Keratinocyte (primary cell): Measurements from ENCODE around the gene OR2L8. TPM values are rescaled to one million over a fixed set of nuclear protein-coding genes. Genes with fewer than 3 reads are reported as not detected.

Experiments used
- DNase-seq: peaks from one replicate; pipeline ENCODE4 v3.0.0-alpha.2; 2011; ENCODE audit warnings: low read depth, missing footprints, low spot score
- FAIRE-seq: peaks from 2 replicates; lab custom pipeline; 2011; peaks lifted over from hg19 to GRCh38; lab: Jason Lieb, UNC
- H2AFZ ChIP-seq: 2 replicates; pipeline ENCODE4 v1.6.0; 2012; ENCODE audit warnings: low read length, control low read depth, inconsistent platforms; ENCODE audit not compliant: control insufficient read depth
- H3K27ac ChIP-seq: 2 replicates; pipeline ENCODE4 v1.5.1; 2011; ENCODE audit warnings: low read length; ENCODE audit not compliant: control insufficient read depth, insufficient read depth
- H3K27me3 ChIP-seq: 3 replicates; pipeline ENCODE4 v1.6.0; 2011; ENCODE audit warnings: low read length; ENCODE audit not compliant: control insufficient read depth, insufficient read depth; ENCODE audit errors: extremely low read depth
- H3K36me3 ChIP-seq, 2 experiments: 2 replicates in 1 of 2; 3 replicates in 1 of 2; pipeline ENCODE4 v1.5.1; 2011; ENCODE audit warnings: low read length in 2 of 2, mild to moderate bottlenecking in 1 of 2; ENCODE audit not compliant: control insufficient read depth in 2 of 2, insufficient read depth in 2 of 2; ENCODE audit errors: extremely low read depth in 1 of 2
- H3K4me1 ChIP-seq: 3 replicates; pipeline ENCODE4 v1.5.1; 2011; ENCODE audit warnings: low read length; ENCODE audit not compliant: control insufficient read depth, insufficient read depth; ENCODE audit errors: extremely low read depth
- H3K4me2 ChIP-seq: 3 replicates; pipeline ENCODE4 v1.6.0; 2011; ENCODE audit warnings: low read depth, low read length; ENCODE audit not compliant: control insufficient read depth, insufficient read depth; ENCODE audit errors: extremely low read depth
- H3K4me3 ChIP-seq, 3 experiments: fragments of 200-600 bp in 1 of 3; sonication (generic) in 1 of 3; 2 replicates in 2 of 3; 3 replicates in 1 of 3; pipeline ENCODE4 v1.5.1; 2011 to 2016; ENCODE audit warnings: low read length in 3 of 3, mild to moderate bottlenecking in 3 of 3, control low read depth in 2 of 3, inconsistent platforms in 1 of 3, low read depth in 1 of 3, mixed read lengths in 1 of 3, mixed run types in 1 of 3, moderate library complexity in 1 of 3; ENCODE audit not compliant: control insufficient read depth in 2 of 3, insufficient read depth in 2 of 3; ENCODE audit errors: extremely low read depth in 1 of 3
- H3K79me2 ChIP-seq: 2 replicates; pipeline ENCODE4 v1.6.0; 2012; ENCODE audit warnings: low read length; ENCODE audit not compliant: control insufficient read depth, insufficient read depth
- H3K9ac ChIP-seq: 3 replicates; pipeline ENCODE4 v1.6.0; 2011; ENCODE audit warnings: low read length; ENCODE audit not compliant: control insufficient read depth, insufficient read depth; ENCODE audit errors: extremely low read depth
- H3K9me1 ChIP-seq: 3 replicates; pipeline ENCODE4 v1.6.0; 2011; ENCODE audit warnings: low read length; ENCODE audit not compliant: control insufficient read depth, insufficient read depth; ENCODE audit errors: extremely low read depth
- H3K9me3 ChIP-seq: 2 replicates; pipeline ENCODE4 v1.5.1; 2012; ENCODE audit warnings: low read depth, low read length; ENCODE audit not compliant: control insufficient read depth
- H4K20me1 ChIP-seq: 3 replicates; pipeline ENCODE4 v1.6.0; 2011; ENCODE audit warnings: low read length; ENCODE audit not compliant: control insufficient read depth, insufficient read depth; ENCODE audit errors: extremely low read depth
- EZH2 ChIP-seq: IDR thresholded peaks from one replicate; pipeline ENCODE4 v1.6.1; 2012; ENCODE audit warnings: inconsistent platforms, mild to moderate bottlenecking, low read length, moderate library complexity
- dilution Hi-C: fragments of 300-500 bp; cut with MboI; formaldehyde crosslinking; loops from one replicate; pipeline ENCODE4 v1.7.0; 2020; ENCODE audit warnings: low sequenced_read_pairs; ENCODE audit not compliant: extremely low pct_ligation_motif_present
- polyA plus RNA-seq, 5 experiments: library from polyadenylated mRNA; depleted of rRNA in 3 of 5; stranded (reverse) in 3 of 5; stranded (forward) in 1 of 5; unstranded in 1 of 5; fragments of >200 nt; gene quantifications; 1 replicate in 1 of 5; 2 replicates in 3 of 5; 3 replicates in 1 of 5; pipeline versions ENCODE4 v1.2.1 to v1.2.3, GENCODE V29; 2011 to 2012; ENCODE audit warnings: missing spikeins in 2 of 5, low read depth in 1 of 5, low replicate concordance in 1 of 5
- TF ChIP-seq, protein P1 (sequence below), 3 experiments: IDR thresholded peaks in 1 of 3; conservative IDR thresholded peaks in 1 of 3; optimal IDR thresholded peaks in 1 of 3; 2 replicates in 2 of 3; 3 replicates in 1 of 3; pipeline versions ENCODE3 to v1.5.1; 2011; ENCODE audit warnings: low read length in 3 of 3, mild to moderate bottlenecking in 3 of 3, moderate library complexity in 2 of 3, control low read depth in 1 of 3, inconsistent platforms in 1 of 3; ENCODE audit not compliant: insufficient read depth in 2 of 3; ENCODE audit errors: extremely low read depth in 1 of 3

The OR2L8 gene
- polyA plus RNA-seq, 1 donor (not counting 4 experiments of a cell fraction or from before 2014, with no cell fraction given) = not detected

DNA sequence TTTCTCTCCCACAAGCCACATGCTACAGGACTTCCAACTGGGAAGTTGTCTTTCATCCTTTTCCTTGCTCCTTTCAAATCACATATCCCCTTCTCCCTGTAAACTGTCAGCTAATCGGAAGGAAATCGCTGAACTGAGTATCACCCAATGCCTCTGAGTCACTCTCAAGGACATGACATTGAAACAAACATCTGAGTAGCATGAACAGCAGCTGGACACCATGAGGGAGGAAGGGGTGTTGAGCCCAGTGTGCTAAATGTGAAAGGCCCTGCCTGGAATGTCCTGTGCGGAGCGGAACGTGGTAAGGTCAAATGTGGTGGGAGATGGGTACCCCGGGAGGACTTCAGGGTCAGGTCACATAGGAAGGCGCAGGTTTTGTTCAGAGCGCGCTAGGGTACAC lies 23.8 kb upstream of the OR2L8 start, which contains the start of gene OR2AJ1:
OR2AJ1 (plus strand) TSS at position 22 of the 400 bp plus-strand sequence. CDS start 8,880 bp downstream, outside the sequence.
- H3K9me3 ChIP-seq = no peaks in the 10 kb centered on the region
- no peaks in the 10 kb centered on the region for H3K79me2 ChIP-seq
- no peak within 1 kb of the TSS for H3K27ac ChIP-seq
- TF ChIP-seq EZH2 = no peak
- TF ChIP-seq, protein P1, sequence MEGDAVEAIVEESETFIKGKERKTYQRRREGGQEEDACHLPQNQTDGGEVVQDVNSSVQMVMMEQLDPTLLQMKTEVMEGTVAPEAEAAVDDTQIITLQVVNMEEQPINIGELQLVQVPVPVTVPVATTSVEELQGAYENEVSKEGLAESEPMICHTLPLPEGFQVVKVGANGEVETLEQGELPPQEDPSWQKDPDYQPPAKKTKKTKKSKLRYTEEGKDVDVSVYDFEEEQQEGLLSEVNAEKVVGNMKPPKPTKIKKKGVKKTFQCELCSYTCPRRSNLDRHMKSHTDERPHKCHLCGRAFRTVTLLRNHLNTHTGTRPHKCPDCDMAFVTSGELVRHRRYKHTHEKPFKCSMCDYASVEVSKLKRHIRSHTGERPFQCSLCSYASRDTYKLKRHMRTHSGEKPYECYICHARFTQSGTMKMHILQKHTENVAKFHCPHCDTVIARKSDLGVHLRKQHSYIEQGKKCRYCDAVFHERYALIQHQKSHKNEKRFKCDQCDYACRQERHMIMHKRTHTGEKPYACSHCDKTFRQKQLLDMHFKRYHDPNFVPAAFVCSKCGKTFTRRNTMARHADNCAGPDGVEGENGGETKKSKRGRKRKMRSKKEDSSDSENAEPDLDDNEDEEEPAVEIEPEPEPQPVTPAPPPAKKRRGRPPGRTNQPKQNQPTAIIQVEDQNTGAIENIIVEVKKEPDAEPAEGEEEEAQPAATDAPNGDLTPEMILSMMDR (optimal IDR thresholded peaks at IDR 0.05 in 1 of 3, IDR thresholded peaks at IDR 0.05 in 1 of 3, conservative IDR thresholded peaks at IDR 0.05 in 1 of 3; ENCODE audit: extremely low read depth in 1 of 3, insufficient read depth in 2 of 3, low read length in 3 of 3) = no peak
- no peaks in the 10 kb centered on the region for H3K36me3 ChIP-seq
- dilution Hi-C loops = no loop called here
- FAIRE-seq (no peak), DNase-seq (no peak)
- H3K4me2 ChIP-seq = no peak within 1 kb of the TSS
- H3K9ac ChIP-seq = no peak within 1 kb of the TSS
- H4K20me1 ChIP-seq = no peaks in the 10 kb centered on the region
- H2AFZ ChIP-seq = no peak within 1 kb of the TSS
- H3K9me1 ChIP-seq = no peaks in the 10 kb centered on the region
- no peaks in the 10 kb centered on the region for H3K4me1 ChIP-seq
- no peaks in the 10 kb centered on the region for H3K27me3 ChIP-seq
- H3K4me3 ChIP-seq = no peak within 1 kb of the TSS

DNA sequence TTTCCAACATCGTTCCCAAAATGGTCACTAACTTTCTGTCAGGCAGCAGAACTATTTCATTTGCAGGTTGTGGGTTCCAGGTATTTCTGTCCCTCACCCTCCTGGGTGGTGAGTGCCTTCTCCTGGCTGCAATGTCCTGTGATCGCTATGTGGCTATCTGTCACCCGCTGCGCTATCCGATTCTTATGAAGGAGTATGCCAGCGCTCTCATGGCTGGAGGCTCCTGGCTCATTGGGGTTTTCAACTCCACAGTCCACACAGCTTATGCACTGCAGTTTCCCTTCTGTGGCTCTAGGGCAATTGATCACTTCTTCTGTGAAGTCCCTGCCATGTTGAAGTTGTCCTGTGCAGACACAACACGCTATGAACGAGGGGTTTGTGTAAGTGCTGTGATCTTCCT lies 14.7 kb upstream of the OR2L8 start:
- no peaks in the 10 kb centered on the region for H3K27me3 ChIP-seq
- no peak for DNase-seq
- H3K9me1 ChIP-seq = no peaks in the 10 kb centered on the region
- no peaks in the 10 kb centered on the region for H3K79me2 ChIP-seq
- TF ChIP-seq EZH2 = no peak
- TF ChIP-seq, protein P1 (optimal IDR thresholded peaks at IDR 0.05 in 1 of 3, IDR thresholded peaks at IDR 0.05 in 1 of 3, conservative IDR thresholded peaks at IDR 0.05 in 1 of 3; ENCODE audit: extremely low read depth in 1 of 3, insufficient read depth in 2 of 3, low read length in 3 of 3) = no peak
- no peaks in the 10 kb centered on the region for H3K36me3 ChIP-seq
- no peak overlapping the region for H2AFZ ChIP-seq
- dilution Hi-C loops = no loop called here
- peaks cover 2% of the 10 kb centered on the region for H3K9me3 ChIP-seq
- H3K9ac ChIP-seq = no peak overlapping the region
- no peak for FAIRE-seq
- no peak overlapping the region for H3K4me2 ChIP-seq
- H3K27ac ChIP-seq = no peak overlapping the region
- no peaks in the 10 kb centered on the region for H4K20me1 ChIP-seq
- no peaks in the 10 kb centered on the region for H3K4me1 ChIP-seq
- no peak overlapping the region for H3K4me3 ChIP-seq
